Activated CD4-positive, alpha-beta T cell treated with anti-CD3 and anti-CD28 coated beads, Interleukin-2, amount 50 U/mL, for 4 hours (primary cell): ENCODE results near the gene PPIF.
A peak's percentile ranks its signal among the peaks of the same experiment; 100 is the strongest.

Experiments
- DNase-seq, 2 experiments: peaks; one replicate each; pipeline ENCODE4 v3.0.0-alpha.2; 2020

PPIF gene

DNA sequence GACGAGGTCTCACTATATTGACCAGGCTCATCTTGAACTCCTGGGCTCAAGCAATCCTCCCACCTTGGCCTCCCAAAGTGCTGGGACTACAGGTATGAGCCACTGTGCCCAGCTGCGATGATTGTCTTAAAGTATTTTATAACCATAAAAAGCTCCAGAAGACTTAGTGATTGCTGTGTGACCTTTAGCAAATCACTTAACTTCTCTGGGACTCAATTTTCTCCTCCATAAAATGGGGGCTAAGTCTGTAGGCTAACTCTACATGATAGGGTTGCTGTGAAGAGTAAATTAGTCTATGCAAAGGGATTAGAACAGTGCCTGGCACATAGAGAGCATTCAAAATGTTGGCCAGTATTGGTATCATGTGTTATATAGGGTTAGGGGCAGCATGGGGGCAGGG lies 42.8 kb downstream of the PPIF start:
- DNase-seq, result no peak

DNA sequence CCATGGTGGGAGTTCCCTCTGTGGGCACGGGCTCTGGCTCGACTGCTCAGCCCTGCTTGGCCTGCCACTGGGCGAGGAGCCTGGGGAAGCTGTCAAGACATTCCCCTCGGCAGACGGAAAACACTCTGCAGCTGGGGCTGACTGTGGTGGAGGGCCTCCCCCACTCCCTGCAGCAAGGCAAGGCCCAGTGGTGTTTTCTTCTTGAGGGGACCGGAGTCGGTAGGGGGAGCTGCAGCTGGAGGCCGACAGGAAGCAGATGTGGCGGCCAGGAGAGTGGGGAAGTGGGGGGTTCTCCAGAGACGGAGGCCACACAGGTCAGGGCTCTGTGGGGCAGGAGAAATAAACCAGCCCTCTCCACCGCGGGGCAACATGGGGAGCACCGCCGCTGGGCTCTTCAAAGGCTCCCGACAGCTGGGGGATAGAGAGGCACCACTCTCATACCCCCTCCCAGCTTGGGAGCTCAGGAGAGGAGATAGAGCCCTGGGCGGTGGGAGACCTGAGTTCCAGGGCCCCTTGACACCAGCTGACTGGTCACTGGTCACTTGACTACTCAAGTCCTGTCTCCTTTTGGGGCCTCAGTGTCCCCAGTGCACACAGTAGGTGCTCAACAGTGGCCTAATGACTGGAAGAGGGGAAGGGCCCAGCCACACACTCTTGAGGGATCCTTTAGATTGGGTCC lies 43.4 kb downstream of the PPIF start:
- DNase-seq, result no peak

DNA sequence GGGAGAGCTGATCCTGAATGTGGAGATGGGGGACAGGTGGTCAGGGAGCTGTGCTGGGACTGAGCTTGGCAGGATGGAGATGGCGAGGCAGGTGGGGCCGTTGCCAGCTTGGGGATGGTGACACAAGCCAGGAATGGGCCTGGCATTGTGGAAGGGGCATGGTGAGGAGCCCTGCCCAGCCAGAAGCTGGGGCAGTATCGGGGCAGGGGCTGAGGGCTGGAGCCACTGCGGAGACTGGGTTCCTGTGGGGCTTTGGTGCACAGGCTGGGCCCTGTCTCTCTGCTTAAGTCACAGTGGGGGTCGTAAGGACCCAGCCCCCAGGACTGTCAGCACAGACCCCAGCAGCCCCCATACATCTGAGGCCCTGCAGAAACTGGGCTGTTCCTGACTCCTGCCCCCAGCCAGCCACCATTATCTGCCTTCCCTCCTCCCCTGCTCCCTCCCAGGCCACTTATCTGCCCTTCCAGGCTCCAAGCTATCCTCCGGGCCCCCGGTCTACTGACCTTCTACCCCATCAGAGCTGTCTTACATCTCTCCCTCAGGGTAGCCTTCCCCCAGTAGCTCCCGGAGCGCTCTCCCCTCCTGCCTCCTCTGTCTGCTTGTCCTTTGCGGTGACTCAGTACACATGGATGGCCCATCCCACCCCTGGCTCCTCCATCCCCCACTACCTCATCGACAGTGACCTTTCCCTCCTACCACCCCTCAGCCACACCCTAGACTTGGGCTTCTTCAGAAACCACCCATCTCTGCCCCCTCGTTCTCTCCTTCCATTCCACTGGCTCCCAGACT lies 44.2 kb downstream of the PPIF start:
- no peak for DNase-seq

DNA sequence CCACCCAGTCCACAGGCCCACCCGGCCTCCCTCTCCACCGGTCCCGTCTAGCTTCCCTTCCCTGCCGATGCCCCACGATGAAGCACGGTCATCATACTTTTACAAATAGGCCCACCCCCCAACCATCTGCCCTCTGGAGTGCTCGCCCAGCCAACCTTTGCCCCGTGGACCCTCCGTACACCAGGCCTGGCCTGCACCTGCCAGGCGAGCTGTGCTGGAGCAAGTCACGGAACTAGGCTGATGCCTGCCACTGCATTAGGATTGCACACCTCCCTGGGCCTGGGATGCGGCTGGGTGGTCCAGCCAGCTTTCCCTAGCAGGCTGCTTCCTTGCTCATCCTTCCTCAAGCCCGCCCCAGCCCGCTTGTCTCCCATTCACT lies 44.7 kb downstream of the PPIF start:
- DNase-seq, result no peak

DNA sequence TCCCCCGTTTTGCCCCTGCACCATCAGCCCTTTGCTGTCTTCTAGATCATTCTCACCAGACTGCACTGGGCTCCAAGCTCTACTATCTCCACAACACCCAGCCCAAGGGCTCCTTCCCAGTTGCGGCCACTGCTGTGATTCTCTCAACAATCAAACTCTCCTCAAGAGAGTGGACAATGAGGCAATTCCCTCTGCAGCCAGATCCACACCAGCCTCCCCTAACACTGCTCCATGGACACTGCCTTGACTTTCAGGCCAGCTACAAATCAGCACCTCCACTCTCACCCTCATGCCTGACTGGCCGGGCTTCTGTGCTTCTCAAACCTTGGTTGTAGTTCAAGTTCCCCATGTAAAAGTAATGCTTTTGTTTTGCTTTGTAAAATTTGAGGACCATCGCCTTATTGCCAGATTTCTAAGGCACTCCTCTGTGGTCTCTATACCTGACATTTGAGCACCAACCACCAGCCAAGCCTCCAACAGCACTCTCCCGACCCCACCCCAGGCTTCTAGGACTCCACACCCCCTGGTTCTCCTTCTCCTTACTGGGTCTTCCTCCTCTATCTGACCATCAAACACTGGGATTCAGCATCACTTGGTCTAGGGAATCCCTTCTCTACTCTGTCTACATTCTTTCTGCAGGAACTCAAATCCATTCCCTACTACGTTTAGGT lies 45.4 kb downstream of the PPIF start:
- no peak for DNase-seq

DNA sequence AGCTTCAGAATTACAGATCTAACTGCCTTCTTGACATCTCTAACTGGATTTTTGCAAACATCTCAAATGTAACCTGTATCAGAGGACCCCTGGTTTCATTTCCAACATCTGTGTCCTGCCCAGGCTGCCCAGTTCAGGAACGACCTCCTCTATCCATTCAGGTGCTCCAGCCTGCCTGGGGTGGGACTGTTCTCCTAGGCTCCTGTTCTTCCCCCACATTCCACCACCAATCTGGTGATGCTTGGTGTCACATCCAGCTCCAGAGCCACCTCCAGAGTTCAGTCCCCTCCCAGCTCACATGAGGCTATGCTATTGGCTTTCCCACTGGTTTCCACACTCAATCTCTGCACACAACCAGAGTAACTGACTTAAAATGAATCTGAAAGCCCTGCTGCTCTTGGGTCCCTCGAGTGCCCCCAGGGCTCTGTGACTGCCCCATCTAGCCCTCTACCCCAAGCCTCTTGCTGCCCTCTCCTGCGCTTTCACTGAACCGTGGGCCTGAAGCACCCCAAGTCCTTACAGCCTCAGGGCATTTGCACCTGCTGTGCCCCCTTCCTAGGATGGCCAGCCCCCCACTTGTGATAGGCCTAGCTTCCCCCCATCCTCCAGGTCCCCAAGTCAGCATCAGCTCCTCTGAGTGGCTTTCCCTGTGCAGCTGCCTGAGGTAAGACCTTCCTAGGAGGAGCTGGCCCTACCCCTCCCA lies 46.1 kb downstream of the PPIF start:
- DNase-seq, result no peak

DNA sequence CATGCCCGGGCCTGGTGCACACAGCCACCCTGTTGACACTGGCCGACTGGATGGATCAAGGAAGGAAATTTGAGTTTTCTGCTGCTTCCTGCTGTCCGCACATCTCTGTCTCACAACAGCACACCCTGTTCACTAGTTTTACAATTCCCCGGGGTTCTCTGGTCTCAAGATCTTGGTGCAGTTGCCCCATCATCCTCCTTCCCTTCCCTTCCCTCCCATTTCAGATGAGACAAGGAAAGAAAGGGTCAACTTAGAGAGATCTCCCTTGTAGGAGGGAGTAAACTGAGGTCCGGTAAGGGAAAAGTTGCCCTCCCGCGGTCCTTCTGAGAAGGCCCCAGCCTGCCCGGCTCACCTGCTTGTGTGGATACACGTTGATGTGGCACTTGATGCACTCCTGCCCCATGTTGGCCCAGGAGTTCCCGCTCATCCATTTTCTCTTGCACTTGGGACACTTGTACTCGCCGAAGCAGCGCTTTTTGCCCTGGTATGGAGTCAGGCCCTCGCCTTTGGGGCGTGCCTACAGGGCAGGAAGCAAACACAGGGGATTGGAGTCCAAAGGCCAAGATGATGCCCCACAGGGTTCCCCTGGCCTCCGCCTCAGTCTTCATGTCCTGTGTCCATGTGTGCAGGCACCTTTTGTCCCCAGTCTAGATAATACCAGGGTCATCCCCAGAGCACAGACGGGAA lies 46.8 kb downstream of the PPIF start:
- DNase-seq, result no peak

DNA sequence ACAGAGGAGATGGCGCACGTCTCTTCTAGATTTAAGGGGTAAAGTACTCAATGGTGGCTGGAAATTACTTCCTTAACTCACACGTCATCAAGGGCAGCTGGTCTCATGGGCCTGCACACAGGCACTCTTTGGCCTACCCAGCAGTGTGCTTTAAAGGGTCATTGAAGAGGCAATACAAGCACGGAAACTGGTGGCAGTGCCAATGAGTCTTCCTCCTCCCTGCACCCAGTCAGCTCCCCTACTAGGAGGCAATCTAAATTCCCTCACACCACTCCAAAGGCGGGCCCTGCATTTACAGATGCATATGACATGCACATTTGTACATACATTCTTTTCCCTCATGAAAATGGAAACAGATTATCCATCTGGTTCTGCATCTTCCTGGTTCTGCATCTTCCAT lies 47.4 kb downstream of the PPIF start:
- no peak for DNase-seq

DNA sequence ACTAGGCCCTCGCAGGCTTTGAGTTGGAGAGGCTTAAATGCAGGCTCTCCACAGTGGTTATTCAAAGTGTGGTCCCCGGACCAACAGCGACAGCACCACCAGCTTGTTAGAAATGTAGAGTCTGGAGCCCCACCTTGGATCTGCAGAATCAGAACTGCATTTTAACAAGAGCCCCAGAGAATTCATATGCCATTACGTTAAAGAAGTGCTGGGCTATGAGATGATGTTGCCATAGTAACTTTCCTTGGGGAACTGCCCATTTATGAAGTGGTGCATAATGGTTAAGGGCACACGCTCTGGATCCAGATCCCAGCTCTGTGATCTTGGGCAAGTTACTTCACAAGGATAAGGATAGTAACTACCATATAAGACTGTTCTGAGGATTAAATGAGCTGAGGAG lies 49.3 kb downstream of the PPIF start:
- DNase-seq, result no peak

DNA sequence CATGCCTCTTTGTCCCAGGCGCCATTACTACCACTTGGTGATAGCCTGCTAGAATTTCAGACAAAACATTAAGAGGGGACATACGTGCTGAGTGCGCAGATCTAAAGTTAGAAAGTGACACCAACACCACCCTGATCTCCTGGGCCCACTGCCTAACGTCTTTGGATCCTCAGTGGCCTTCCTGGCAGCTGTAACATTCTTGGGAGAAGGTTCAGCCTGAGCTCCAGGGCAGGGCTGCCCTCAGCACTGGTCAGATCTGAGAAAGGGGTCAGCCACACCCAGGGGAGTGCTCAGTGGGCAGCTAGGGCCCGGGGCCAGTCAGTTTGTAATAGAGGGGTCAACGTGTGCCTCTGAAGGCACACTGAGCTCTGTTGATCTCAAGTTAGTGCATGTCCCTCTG lies 49.8 kb downstream of the PPIF start:
- no peak for DNase-seq

DNA sequence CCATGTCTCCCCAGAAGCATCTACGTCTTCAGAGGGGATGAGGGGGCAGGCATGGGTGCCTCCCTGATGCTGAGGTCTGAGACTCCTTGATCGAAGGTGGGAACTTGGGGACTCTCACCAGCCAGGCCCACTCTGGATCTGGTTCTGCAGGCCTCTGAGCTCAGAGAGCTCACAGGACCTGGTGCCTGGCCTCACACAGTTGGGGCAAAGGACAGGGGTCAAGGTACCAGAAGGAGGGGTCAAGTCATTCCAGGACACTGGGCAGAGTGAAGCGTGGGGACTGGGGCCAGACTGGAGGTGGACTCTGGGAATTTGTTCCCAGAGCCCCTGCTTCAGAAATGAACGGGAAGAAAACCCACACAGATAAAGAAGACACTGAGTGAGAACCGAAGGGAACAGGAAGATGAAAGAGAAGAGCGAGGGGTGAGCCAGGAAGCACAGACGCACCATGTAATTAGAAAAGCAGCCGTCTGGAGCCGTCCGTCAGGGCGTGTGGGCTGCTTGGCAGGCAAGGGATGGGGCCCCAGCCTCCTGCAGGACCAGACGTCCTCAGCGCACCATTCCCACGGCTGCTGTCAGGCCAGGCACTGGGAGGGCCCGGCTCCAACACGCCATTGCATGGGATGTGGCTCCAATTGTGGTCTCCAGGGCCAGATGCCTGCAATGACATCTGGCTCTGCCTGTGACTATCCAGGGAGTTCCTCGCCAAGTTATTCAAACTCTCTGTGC lies 50.5 kb downstream of the PPIF start:
- DNase-seq, result no peak

DNA sequence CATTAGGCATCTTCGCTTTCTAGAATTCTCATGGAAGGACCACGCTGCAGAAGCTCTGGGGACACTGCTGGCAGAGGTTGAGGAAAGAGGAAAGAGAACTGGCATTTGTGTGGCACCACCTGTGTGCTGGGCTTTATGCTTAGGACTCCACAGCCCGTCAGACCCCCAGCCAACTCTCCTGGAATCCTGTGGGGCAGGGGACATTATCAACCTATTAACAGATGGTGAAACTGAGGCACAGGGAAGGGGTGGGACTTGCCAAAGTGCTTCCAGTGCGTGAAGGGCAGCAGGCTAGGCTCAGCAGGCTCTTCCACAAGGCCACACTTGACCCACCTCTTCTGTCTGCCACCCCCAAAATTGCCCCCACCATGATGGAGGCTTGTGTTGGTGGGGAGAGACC lies 51.4 kb downstream of the PPIF start:
- DNase-seq, result no peak

DNA sequence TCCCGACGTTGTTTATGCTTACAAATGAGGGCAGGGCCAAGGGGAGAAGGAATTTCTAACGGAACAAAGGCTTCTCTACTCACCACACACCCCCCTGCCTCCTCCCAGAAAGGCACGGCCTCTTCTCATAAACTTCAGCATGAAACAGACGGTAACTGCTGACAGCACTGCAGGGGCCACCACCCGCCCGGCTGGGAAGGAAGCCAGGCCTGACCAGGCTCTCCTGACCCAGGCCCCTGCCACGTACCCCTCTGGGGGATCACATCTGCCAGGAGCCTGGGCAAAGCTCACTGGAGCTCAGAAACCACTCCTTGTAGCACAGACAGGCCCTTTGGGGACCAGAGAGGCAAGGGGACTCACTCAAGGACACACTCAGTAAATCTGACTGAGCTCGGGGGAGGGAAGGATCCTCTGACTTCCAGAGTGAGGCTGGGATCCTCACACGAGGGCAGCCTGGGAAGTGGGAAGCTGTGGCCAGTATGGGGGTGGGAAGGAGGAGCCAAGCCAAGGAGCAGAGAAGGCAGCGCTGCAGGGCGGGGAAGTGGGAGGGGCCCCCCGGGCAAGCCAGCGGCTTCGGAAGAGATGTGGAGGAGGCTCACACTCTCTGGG lies 52.1 kb downstream of the PPIF start:
- no peak for DNase-seq

DNA sequence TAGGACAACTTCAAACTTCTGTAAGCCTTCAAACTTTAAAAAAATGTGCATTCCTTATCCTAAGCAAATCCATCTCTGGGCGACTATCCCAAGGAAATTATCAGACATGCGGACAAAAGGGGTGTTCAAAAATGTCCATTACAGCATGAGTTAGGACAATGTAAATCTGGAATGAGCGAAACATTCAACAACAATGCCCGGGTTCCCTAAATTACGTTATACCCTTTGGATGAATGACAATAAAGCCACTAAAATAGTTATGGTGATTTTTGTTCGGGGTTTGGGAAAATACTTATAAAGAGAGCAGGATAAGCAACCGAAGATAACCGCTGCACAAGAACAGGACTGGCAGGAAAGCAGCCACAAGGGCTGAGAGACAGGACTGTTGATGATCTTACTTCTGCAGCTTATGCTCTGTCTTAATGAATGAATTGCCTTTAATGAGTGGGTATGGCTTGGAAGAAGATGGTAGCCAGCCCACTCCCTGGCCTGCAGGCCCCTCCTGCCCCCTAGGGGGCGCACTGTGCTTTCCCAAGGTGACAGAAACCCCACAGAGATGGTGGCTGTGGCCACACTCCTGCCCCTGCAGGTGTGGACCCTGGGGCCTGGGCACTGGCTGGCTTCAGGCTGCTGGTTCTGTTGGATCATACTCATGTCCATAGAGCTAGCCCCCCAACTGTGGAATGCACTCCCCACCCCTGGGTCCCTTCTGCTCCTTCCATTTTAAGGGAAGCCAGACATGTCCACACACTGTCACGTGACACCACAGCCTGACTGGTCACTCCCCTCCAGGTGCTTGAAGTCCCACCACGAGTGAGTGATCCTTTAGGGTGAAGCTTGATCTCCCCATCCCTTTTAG lies 53.1 kb downstream of the PPIF start:
- peak; percentile 18 to 22 for DNase-seq

DNA sequence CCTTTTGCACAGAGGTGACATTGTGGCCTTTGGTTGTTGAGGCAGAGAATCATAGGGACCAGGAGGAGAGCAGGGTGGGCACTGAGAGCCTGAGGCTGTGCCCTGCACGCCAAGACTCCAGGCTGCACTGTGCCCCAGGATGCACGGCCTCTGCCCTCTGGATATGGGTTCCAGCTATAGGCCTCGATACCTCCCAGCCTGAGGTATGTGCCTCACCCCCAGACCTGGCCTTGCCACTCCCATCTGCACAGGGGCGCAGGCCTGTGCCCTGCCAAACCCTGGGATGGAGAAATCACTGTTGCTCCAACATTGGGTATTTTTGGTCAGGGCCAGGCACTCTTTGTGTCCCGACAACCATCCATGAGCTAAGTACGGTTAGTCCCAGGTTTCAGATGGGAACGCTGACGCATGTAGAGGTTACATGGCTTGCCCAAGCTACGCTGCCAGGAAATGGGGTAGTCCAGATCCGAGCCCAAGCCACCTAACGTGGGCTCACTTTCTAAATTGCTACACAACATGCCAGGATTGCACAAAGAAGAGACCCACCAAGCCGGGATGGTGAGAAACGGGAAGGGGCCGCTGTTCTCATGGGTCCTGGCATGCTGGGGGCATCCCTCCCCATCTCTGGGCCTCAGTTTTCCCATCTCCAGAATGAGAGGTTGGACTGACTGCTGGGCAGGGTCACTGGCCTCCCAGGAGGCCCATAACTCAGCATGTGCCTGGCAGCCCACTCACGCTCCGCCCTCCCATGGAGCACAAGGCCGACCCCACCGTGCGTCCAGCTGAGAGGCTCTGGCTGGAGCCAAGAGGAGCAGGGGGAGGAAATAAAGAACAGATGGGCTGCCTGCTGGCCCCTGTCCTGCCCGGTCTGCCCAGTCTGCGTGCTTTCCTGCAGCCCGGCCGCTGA lies 54.0 kb downstream of the PPIF start:
- no peak for DNase-seq

DNA sequence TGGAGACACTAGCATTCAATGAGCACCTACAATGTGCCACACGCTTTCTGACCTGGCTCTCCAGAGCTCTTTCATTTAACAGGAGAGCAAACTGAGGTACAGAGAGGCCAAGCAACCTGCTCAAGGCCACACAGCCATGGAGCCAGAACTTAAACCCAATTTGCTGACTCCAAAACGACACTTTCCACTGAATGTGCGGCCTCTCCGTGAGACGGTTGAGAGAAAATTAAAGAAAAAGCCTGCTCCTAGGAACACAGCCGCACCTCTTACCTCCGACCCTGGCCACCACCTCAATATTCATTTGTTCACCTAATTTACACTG lies 55.3 kb downstream of the PPIF start:
- DNase-seq, result no peak

DNA sequence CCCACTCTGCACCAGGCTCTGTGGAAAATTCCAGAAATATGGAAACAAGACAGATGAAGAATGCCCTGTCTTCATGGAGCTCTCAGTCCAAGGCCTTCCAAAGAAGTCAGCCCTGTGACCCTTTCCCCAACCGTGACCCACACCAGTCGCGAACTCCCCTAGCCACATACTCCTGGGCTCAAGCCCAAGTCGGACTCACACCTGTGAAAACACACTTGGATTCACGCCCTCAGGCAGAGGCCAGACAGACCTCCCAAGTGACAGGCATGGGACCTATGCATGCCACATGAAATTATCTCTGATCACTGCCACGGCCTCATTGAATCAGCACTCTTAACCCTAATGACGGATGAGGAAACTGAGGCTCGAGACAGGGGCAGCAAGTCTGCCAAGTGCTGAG lies 55.7 kb downstream of the PPIF start:
- no peak for DNase-seq

DNA sequence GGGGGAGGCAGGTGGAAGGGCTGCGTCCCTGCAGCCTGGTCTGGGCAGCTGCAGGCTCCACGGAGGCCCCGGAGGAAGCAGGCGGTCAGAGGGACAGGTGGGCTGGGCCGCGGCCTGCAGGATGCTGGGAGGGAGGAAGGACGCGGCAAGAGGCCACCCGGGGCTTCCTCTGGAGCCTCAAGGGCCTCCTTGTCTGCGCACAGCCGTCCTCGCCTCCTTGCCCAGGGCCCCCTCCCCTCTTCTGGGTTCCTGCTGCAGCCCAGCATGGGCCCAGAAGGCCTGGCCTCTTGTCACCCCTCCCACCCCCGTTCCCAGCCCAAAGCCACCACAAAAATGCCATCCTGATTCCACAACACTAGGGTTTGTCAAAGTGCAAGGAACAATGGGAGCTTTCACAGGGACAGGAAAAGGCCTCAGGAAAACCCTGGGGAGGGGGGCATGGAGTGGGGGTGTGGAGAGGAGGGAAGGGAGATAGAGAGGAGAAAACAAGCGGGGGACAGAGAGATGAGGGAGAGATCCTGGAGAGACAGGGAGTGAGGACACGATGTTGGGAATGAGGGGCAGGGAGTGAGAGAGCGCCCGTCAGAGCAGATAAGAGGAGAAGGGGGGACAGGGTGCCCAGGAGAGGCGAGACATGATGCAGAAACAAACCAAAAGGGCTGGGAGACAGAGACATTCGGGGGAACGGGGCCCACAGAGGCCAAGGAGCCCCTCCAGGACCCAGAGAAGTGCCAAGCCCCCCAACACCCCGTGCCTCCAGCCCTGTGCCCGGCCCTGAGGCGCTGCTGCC lies 56.4 kb downstream of the PPIF start:
- no peak for DNase-seq

DNA sequence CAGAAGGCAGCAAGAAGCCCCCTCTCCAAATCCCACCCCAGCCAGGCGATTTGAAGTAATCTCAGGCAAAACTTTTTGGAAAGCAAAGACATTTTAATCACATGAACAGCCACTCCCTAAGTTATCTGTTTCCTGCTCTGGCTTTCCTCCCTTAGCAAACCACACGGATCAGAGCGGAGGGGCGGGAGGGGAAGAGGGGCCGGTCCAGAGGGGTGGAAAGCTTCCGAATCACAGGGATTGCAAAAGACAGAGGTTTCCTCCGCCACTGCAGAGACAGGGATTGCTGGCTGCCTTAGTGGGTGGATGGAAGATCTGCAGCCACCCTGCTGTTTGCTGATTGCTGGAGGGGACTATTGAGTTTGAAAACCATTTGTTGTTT lies 57.0 kb downstream of the PPIF start:
- no peak for DNase-seq
